Measurements from ENCODE around the gene KCNH2. TPM values are rescaled to one million over a fixed set of nuclear protein-coding genes. Genes with fewer than 3 reads are reported as not detected.

Gene KCNH2
- total and polyA plus RNA-seq, 4 donors, result 0.23 to 2.4 (median 0.64) TPM

- no peak for ATAC-seq (ENCODE audit: low FRiP score)
- H3K9me3 ChIP-seq (ENCODE audit: control insufficient read depth, low read length), result no peaks in the 10 kb centered on the region
- 78 to 85% methylated on average over 1 of the region's 1 CpG for WGBS, 2 donors
These were observed 54.3 kb downstream of the KCNH2 start for GRCh38 chr7:150923802-150924201.

GRCh38 chr7:150923196-150923595 is 54.9 kb downstream of the KCNH2 start:
- DNase-seq, result no peak
- intact Hi-C loops (cut with DNase I), result no loop called here
- H3K27me3 ChIP-seq (ENCODE audit: control insufficient read depth in 1 of 2, insufficient read depth in 2 of 2, low read length in 1 of 2), result no peaks in the 10 kb centered on the region
- no peak overlapping the region for H3K27ac ChIP-seq (ENCODE audit: low read depth in 1 of 2, low read length in 2 of 2)
- H3K4me1 ChIP-seq (ENCODE audit: control insufficient read depth in 1 of 2, insufficient read depth in 2 of 2, low read length in 2 of 2), result no peaks in the 10 kb centered on the region
- H3K4me3 ChIP-seq (ENCODE audit: low read length in 2 of 2), result no peak overlapping the region
- no peaks in the 10 kb centered on the region for H3K36me3 ChIP-seq (ENCODE audit: control insufficient read depth in 1 of 2, insufficient read depth in 2 of 2, low read length in 1 of 2)
- ATAC-seq (ENCODE audit: low FRiP score), result no peak
- no peaks in the 10 kb centered on the region for H3K9me3 ChIP-seq (ENCODE audit: control insufficient read depth, low read length)

More at GRCh38 chr7:150923802-150924201, 54.3 kb downstream of the KCNH2 start:
- no peak overlapping the region for H3K27ac ChIP-seq (ENCODE audit: low read depth in 1 of 2, low read length in 2 of 2)
- H3K36me3 ChIP-seq (ENCODE audit: control insufficient read depth in 1 of 2, insufficient read depth in 2 of 2, low read length in 1 of 2), result no peaks in the 10 kb centered on the region
- intact Hi-C loops (cut with DNase I), result no loop called here
- no peak overlapping the region for H3K4me3 ChIP-seq (ENCODE audit: low read length in 2 of 2)
- H3K27me3 ChIP-seq (ENCODE audit: control insufficient read depth in 1 of 2, insufficient read depth in 2 of 2, low read length in 1 of 2), result no peaks in the 10 kb centered on the region
- H3K4me1 ChIP-seq (ENCODE audit: control insufficient read depth in 1 of 2, insufficient read depth in 2 of 2, low read length in 2 of 2), result no peaks in the 10 kb centered on the region
- DNase-seq, result no peak

- H3K27ac ChIP-seq (ENCODE audit: low read depth in 1 of 2, low read length in 2 of 2), result no peak overlapping the region
- H3K27me3 ChIP-seq (ENCODE audit: control insufficient read depth in 1 of 2, insufficient read depth in 2 of 2, low read length in 1 of 2), result no peaks in the 10 kb centered on the region
- H3K4me3 ChIP-seq (ENCODE audit: low read length in 2 of 2), result no peak overlapping the region
- no peaks in the 10 kb centered on the region for H3K36me3 ChIP-seq (ENCODE audit: control insufficient read depth in 1 of 2, insufficient read depth in 2 of 2, low read length in 1 of 2)
- no peaks in the 10 kb centered on the region for H3K9me3 ChIP-seq (ENCODE audit: control insufficient read depth, low read length)
- intact Hi-C loops (cut with DNase I), result no loop called here
- WGBS, 2 donors, result 87 to 89% methylated on average over 10 of the region's 10 CpGs
- no peak for DNase-seq
- no peaks in the 10 kb centered on the region for H3K4me1 ChIP-seq (ENCODE audit: control insufficient read depth in 1 of 2, insufficient read depth in 2 of 2, low read length in 2 of 2)
- no peak for ATAC-seq (ENCODE audit: low FRiP score)
These were observed 59.0 kb downstream of the KCNH2 start for GRCh38 chr7:150919160-150919559.

GRCh38 chr7:150918378-150918777 is 59.7 kb downstream of the KCNH2 start:
- Histone ChIP-seq H3K27ac (ENCODE audit: low read depth in 1 of 2, low read length in 2 of 2) (no peak overlapping the region), H3K27me3 (ENCODE audit: control insufficient read depth in 1 of 2, insufficient read depth in 2 of 2, low read length in 1 of 2) (no peaks in the 10 kb centered on the region), H3K9me3 (ENCODE audit: control insufficient read depth, low read length) (no peaks in the 10 kb centered on the region), H3K4me1 (ENCODE audit: control insufficient read depth in 1 of 2, insufficient read depth in 2 of 2, low read length in 2 of 2) (no peaks in the 10 kb centered on the region), H3K4me3 (ENCODE audit: low read length in 2 of 2) (no peak overlapping the region), H3K36me3 (ENCODE audit: control insufficient read depth in 1 of 2, insufficient read depth in 2 of 2, low read length in 1 of 2) (no peaks in the 10 kb centered on the region)
- 70 to 81% methylated on average over 6 of the region's 6 CpGs for WGBS, 2 donors
- DNase-seq, result no peak
- no peak for ATAC-seq (ENCODE audit: low FRiP score)
- intact Hi-C loops (cut with DNase I), result no loop called here

GRCh38 chr7:150917969-150918368 is 60.2 kb downstream of the KCNH2 start:
- H3K27me3 ChIP-seq (ENCODE audit: control insufficient read depth in 1 of 2, insufficient read depth in 2 of 2, low read length in 1 of 2), result no peaks in the 10 kb centered on the region
- no peak overlapping the region for H3K27ac ChIP-seq (ENCODE audit: low read depth in 1 of 2, low read length in 2 of 2)
- H3K4me1 ChIP-seq (ENCODE audit: control insufficient read depth in 1 of 2, insufficient read depth in 2 of 2, low read length in 2 of 2), result no peaks in the 10 kb centered on the region
- ATAC-seq (ENCODE audit: low FRiP score) (no peak), DNase-seq (no peak)
- WGBS, 2 donors, result 20 to 27% methylated on average over 7 of the region's 7 CpGs
- no peaks in the 10 kb centered on the region for H3K36me3 ChIP-seq (ENCODE audit: control insufficient read depth in 1 of 2, insufficient read depth in 2 of 2, low read length in 1 of 2)
- H3K4me3 ChIP-seq (ENCODE audit: low read length in 2 of 2), result no peak overlapping the region
- no peaks in the 10 kb centered on the region for H3K9me3 ChIP-seq (ENCODE audit: control insufficient read depth, low read length)
- intact Hi-C loops (cut with DNase I), result no loop called here

DNA sequence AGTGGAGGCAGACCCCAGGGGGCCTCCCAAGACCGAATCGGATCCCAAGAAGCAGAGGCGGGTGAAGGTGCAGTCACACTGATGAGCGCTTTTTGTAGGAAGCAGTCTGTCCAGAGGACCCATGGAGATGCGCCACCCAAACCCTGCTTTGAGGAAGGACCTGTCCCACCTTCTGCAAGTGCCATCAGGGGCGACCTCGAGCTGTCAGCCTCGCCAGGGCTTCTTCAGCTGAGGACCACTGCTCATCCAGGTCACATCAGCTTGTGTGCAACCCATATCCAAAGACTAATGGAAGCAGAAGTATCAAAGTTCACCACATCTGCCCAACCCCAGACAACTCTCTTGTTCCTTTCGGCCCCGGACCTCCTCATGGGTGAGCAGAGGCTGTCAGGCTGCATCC is 61.5 kb downstream of the KCNH2 start:
- Histone ChIP-seq H3K27me3 (ENCODE audit: control insufficient read depth in 1 of 2, insufficient read depth in 2 of 2, low read length in 1 of 2) (no peaks in the 10 kb centered on the region), H3K36me3 (ENCODE audit: control insufficient read depth in 1 of 2, insufficient read depth in 2 of 2, low read length in 1 of 2) (no peaks in the 10 kb centered on the region), H3K27ac (ENCODE audit: low read depth in 1 of 2, low read length in 2 of 2) (no peak overlapping the region), H3K4me1 (ENCODE audit: control insufficient read depth in 1 of 2, insufficient read depth in 2 of 2, low read length in 2 of 2) (no peaks in the 10 kb centered on the region), H3K9me3 (ENCODE audit: control insufficient read depth, low read length) (no peaks in the 10 kb centered on the region), H3K4me3 (ENCODE audit: low read length in 2 of 2) (no peak overlapping the region)
- 95 to 96% methylated on average over 10 of the region's 10 CpGs for WGBS, 2 donors
- intact Hi-C loops (cut with DNase I), result no loop called here
- ATAC-seq (ENCODE audit: low FRiP score), result no peak
- DNase-seq, result no peak

DNA sequence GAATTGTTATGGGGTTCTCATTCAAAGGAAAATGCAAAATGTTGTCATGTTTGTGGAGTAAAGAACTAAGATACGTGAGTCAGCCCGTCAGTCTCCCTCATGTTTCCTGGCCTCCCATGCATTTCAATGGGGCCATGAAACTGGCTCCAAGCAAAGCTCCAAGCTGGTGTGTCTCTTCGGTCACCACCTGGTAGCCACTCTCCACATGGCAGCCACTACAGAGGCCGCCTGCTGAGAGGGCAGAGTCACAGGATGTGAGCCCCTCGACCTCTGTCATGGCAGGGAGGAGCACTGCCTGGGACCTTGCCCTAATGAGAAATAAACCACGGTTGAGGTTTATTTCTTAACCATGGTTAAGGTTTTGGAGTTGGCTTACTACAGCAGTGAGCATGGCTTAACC is 63.2 kb downstream of the KCNH2 start:
- Histone ChIP-seq H3K4me3 (ENCODE audit: low read length in 2 of 2) (no peak overlapping the region), H3K36me3 (ENCODE audit: control insufficient read depth in 1 of 2, insufficient read depth in 2 of 2, low read length in 1 of 2) (no peaks in the 10 kb centered on the region), H3K27me3 (ENCODE audit: control insufficient read depth in 1 of 2, insufficient read depth in 2 of 2, low read length in 1 of 2) (no peaks in the 10 kb centered on the region), H3K27ac (ENCODE audit: low read depth in 1 of 2, low read length in 2 of 2) (no peak overlapping the region), H3K4me1 (ENCODE audit: control insufficient read depth in 1 of 2, insufficient read depth in 2 of 2, low read length in 2 of 2) (no peaks in the 10 kb centered on the region), H3K9me3 (ENCODE audit: control insufficient read depth, low read length) (no peaks in the 10 kb centered on the region)
- no peak for ATAC-seq (ENCODE audit: low FRiP score)
- WGBS, 2 donors, result 76 to 81% methylated on average over 6 of the region's 6 CpGs
- intact Hi-C loops (cut with DNase I), result no loop called here
- DNase-seq, result no peak

- H3K27me3 ChIP-seq (ENCODE audit: control insufficient read depth in 1 of 2, insufficient read depth in 2 of 2, low read length in 1 of 2), result no peaks in the 10 kb centered on the region
- no peaks in the 10 kb centered on the region for H3K36me3 ChIP-seq (ENCODE audit: control insufficient read depth in 1 of 2, insufficient read depth in 2 of 2, low read length in 1 of 2)
- WGBS, 2 donors, result 86 to 88% methylated on average over 6 of the region's 6 CpGs
- no peak for ATAC-seq (ENCODE audit: low FRiP score)
- H3K9me3 ChIP-seq (ENCODE audit: control insufficient read depth, low read length), result no peaks in the 10 kb centered on the region
- no peak overlapping the region for H3K4me3 ChIP-seq (ENCODE audit: low read length in 2 of 2)
- intact Hi-C loops (cut with DNase I), result no loop called here
- no peak for DNase-seq
- H3K4me1 ChIP-seq (ENCODE audit: control insufficient read depth in 1 of 2, insufficient read depth in 2 of 2, low read length in 2 of 2), result no peaks in the 10 kb centered on the region
- no peak overlapping the region for H3K27ac ChIP-seq (ENCODE audit: low read depth in 1 of 2, low read length in 2 of 2)
These were observed 63.9 kb downstream of the KCNH2 start for GRCh38 chr7:150914196-150914595.

- no peak overlapping the region for H3K27ac ChIP-seq (ENCODE audit: low read depth in 1 of 2, low read length in 2 of 2)
- H3K4me3 ChIP-seq (ENCODE audit: low read length in 2 of 2), result no peak overlapping the region
- ATAC-seq (ENCODE audit: low FRiP score) (no peak), DNase-seq (no peak)
- H3K36me3 ChIP-seq (ENCODE audit: control insufficient read depth in 1 of 2, insufficient read depth in 2 of 2, low read length in 1 of 2), result no peaks in the 10 kb centered on the region
- H3K4me1 ChIP-seq (ENCODE audit: control insufficient read depth in 1 of 2, insufficient read depth in 2 of 2, low read length in 2 of 2), result no peaks in the 10 kb centered on the region
- intact Hi-C loops (cut with DNase I), result no loop called here
- H3K9me3 ChIP-seq (ENCODE audit: control insufficient read depth, low read length), result no peaks in the 10 kb centered on the region
- no peaks in the 10 kb centered on the region for H3K27me3 ChIP-seq (ENCODE audit: control insufficient read depth in 1 of 2, insufficient read depth in 2 of 2, low read length in 1 of 2)
- WGBS, 2 donors, result 67 to 74% methylated on average over 7 of the region's 7 CpGs
These were observed 65.7 kb downstream of the KCNH2 start for GRCh38 chr7:150912427-150912826.
